Tibial artery (tissue), 4 donors: ENCODE data around the gene LAPTM4A.
"Not testable (repeated sequence)": the region's sequence is repeated elsewhere in the genome, so short reads cannot be mapped to it uniquely, and the experiment has no call there.

Experiments
- DNase-seq, 2 donors: peaks; one replicate each; pipeline ENCODE4 v3.0.0-alpha.2; 2019
- H3K27ac ChIP-seq, 2 donors: fragments of 200-600 bp; sonication (generic) in 1 of 2; 1 replicate in 1 of 2; 2 replicates in 1 of 2; pipeline ENCODE4 v1.5.1; 2018 to 2019; ENCODE audit warnings: mild to moderate bottlenecking in 1 of 2
- H3K27me3 ChIP-seq, 2 donors: fragments of 200-600 bp; sonication (generic) in 1 of 2; one replicate each; pipeline versions ENCODE4 v1.5.1 to v1.6.0; 2016 to 2019
- H3K36me3 ChIP-seq, 3 donors: fragments of 200-600 bp; sonication (generic) in 2 of 3; one replicate each; pipeline ENCODE4 v1.5.1; 2016 to 2019; ENCODE audit warnings: mild to moderate bottlenecking in 2 of 3
- H3K4me1 ChIP-seq, 4 donors: fragments of 200-600 bp; sonication (generic) in 2 of 4; 1 replicate in 3 of 4; 2 replicates in 1 of 4; pipeline ENCODE4 v1.5.1; 2016 to 2019
- H3K4me3 ChIP-seq, 2 donors: fragments of 200-600 bp; sonication (generic) in 1 of 2; 1 replicate in 1 of 2; 2 replicates in 1 of 2; pipeline ENCODE4 v1.5.1; 2018 to 2019; ENCODE audit warnings: mild to moderate bottlenecking in 2 of 2
- H3K9me3 ChIP-seq, 3 donors: fragments of 200-600 bp; sonication (generic) in 1 of 3; one replicate each; pipeline ENCODE4 v1.5.1; 2016 to 2019
- intact Hi-C: fragments of 100-400 bp; cut with DNase I; formaldehyde crosslinking; loops from one replicate; pipeline ENCODE4 v1.15.0; 2023; ENCODE audit warnings: low total_unique reads
- TF ChIP-seq, protein P1 (sequence below), 2 experiments: fragments of 200-600 bp in 1 of 2; fragments of 450-650 bp in 1 of 2; IDR thresholded peaks; one replicate each; pipeline ENCODE4 v1.5.1; 2017 to 2019; ENCODE audit warnings: antibody characterized with exemption in 2 of 2, mild to moderate bottlenecking in 1 of 2, moderate library complexity in 1 of 2

The LAPTM4A gene

DNA sequence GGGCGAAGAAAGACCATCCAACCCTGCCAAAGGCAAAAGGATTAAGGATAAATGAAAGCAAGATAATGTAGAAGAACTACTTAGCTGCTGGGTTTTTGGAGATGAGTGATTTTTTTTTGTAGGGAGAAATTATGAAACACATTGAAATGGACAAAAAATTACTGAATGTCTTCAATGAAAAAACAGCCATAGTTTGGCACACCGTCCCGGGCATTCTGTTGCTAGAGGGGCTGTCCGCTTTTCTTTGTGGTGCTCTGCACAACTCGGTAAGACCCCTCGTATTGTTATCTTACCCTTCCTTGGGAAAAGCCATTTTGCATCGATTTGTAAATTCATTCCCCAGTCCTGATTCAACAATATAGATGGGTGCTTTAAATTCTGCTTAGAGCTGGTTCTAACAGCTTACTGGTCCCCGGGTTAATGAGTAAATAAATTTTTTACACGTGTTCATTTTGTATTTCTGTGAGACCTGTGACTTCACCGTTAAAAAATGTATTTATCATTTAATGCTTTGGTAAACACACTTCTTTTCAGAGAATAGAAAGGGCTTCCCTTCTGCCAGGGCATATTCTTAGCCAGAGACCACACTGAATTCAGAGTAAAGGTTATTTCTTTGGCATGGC, 912 bp upstream of the LAPTM4A start:
- no peak for DNase-seq
- H3K36me3 ChIP-seq: no peaks in the 10 kb centered on the region
- no peaks in the 10 kb centered on the region for H3K9me3 ChIP-seq
- peaks cover 0 to 38% (median 26%) of the 10 kb centered on the region in 4 donors for H3K4me1 ChIP-seq
- TF ChIP-seq, protein P1, sequence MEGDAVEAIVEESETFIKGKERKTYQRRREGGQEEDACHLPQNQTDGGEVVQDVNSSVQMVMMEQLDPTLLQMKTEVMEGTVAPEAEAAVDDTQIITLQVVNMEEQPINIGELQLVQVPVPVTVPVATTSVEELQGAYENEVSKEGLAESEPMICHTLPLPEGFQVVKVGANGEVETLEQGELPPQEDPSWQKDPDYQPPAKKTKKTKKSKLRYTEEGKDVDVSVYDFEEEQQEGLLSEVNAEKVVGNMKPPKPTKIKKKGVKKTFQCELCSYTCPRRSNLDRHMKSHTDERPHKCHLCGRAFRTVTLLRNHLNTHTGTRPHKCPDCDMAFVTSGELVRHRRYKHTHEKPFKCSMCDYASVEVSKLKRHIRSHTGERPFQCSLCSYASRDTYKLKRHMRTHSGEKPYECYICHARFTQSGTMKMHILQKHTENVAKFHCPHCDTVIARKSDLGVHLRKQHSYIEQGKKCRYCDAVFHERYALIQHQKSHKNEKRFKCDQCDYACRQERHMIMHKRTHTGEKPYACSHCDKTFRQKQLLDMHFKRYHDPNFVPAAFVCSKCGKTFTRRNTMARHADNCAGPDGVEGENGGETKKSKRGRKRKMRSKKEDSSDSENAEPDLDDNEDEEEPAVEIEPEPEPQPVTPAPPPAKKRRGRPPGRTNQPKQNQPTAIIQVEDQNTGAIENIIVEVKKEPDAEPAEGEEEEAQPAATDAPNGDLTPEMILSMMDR (IDR thresholded peaks at IDR 0.05): no peak
- peak overlapping the region; percentile 96 to 98 for H3K27ac ChIP-seq
- peak overlapping the region; percentile 94 to 97 for H3K4me3 ChIP-seq
- no peaks in the 10 kb centered on the region for H3K27me3 ChIP-seq
- intact Hi-C loops: no loop called here

DNA sequence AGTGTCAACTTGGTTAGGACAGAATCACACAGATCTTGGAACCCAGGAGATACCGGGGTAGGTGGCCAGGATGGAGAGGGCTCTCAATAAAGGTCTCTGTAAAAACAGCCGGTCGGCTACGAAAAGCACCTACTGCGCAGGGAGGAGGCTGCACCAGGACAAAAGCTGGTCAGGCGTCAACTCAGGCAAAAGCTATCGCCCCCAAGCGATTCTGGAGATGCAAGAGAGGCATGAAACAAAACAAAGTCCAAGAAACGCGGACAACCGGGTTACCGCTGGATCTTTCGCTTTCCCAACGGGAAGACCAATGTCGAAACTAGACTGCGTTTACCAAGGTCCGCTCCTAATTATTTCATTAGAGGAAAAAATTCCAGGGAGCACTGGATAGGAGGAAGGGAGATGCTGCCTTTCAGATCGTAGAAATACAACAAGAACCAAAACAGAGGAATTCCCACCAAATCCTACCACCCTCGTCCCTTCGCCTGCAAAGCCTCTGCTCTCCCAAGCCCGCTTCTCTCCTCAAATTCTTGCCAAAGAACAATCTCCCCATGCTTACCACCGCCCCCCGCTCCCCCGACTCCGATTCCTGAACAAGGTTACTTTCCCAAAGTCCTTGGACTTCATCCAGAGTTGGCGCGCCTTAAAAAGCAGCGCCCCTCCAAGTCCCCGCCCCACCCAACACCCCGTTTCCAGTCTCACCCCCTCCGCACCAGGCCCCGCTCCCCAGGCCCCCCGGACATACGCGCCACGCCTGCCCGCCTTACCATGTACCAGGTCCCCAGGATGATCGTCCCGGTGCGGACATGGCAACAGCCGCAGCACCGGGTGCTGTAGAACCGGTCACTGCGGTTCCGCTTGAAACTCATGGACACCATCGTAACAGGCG, 539 bp downstream of the LAPTM4A start:
- intact Hi-C loops: no loop called here

DNA sequence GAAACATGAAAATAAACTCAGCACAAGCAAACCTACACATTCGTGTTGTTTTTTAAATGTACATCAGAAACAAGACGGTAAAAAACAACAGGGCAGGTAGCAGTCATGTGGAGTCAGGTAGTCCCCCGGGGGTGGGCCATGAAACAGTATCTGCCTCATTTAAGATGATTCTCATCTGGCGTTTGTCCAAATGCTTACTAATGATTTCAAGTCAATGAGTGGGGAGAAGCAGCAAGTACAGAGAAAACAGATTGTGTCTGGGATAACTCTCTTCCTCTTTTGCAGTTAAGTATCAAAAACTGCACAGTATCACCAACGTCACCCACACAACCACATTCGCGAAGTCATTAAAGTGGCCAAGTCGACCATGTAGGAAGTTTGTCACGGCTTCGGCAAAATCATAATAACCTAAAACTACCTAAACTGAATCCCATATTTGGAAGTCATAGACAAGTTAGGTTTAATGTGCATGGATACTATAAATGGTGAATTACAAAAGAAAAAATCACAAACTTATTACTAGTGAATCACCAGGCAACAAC, 1.3 kb downstream of the LAPTM4A start:
- intact Hi-C loops: no loop called here

More for the DNA sequence above, 539 bp downstream of the LAPTM4A start:
- TF ChIP-seq, protein P1 (IDR thresholded peaks at IDR 0.05): peak in 1 of 2 experiments; percentile 4
- Histone ChIP-seq H3K36me3 (no peaks in the 10 kb centered on the region), H3K27ac (peak overlapping the region; percentile 96 to 98), H3K4me1 (peaks cover 0 to 43% (median 27%) of the 10 kb centered on the region in 4 donors), H3K9me3 (no peaks in the 10 kb centered on the region), H3K4me3 (peak overlapping the region; percentile 94 to 97), H3K27me3 (no peaks in the 10 kb centered on the region)
- peak; percentile 48 to 77 for DNase-seq

DNA sequence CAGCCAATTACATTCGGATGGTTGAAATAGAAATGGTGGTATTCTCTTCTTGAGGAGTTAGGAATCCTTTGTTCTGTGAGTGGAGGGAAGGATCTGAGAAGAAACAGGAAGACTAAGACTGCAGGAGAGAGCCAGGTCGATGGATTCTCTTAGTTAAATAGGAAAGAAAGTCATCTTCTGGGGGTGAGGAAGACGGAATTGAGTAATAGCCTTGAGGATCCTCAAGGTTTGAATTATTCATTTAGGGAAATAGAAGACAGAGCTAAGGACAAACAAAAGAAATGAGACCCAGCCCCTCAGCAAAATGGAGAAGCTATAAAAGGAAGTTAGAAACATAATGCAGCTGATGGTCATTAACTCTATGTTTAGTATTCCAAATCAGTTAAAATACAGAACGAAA, 1.8 kb downstream of the LAPTM4A start:
- DNase-seq: no peak
- peaks cover 0 to 53% (median 36%) of the 10 kb centered on the region in 4 donors for H3K4me1 ChIP-seq
- no peaks in the 10 kb centered on the region for H3K9me3 ChIP-seq
- peak overlapping the region; percentile 96 to 98 for H3K27ac ChIP-seq
- intact Hi-C loops: no loop called here
- TF ChIP-seq, protein P1 (IDR thresholded peaks at IDR 0.05): no peak
- no peaks in the 10 kb centered on the region for H3K36me3 ChIP-seq
- H3K27me3 ChIP-seq: no peaks in the 10 kb centered on the region
- H3K4me3 ChIP-seq: peak overlapping the region; percentile 94 to 97

More for the DNA sequence above, 1.3 kb downstream of the LAPTM4A start:
- Histone ChIP-seq H3K4me3 (peak overlapping the region; percentile 94 to 97), H3K9me3 (no peaks in the 10 kb centered on the region), H3K27ac (peak overlapping the region; percentile 96 to 98), H3K36me3 (no peaks in the 10 kb centered on the region), H3K4me1 (peaks cover 0 to 49% (median 34%) of the 10 kb centered on the region in 4 donors), H3K27me3 (no peaks in the 10 kb centered on the region)
- no peak for DNase-seq
- TF ChIP-seq, protein P1 (IDR thresholded peaks at IDR 0.05): no peak

DNA sequence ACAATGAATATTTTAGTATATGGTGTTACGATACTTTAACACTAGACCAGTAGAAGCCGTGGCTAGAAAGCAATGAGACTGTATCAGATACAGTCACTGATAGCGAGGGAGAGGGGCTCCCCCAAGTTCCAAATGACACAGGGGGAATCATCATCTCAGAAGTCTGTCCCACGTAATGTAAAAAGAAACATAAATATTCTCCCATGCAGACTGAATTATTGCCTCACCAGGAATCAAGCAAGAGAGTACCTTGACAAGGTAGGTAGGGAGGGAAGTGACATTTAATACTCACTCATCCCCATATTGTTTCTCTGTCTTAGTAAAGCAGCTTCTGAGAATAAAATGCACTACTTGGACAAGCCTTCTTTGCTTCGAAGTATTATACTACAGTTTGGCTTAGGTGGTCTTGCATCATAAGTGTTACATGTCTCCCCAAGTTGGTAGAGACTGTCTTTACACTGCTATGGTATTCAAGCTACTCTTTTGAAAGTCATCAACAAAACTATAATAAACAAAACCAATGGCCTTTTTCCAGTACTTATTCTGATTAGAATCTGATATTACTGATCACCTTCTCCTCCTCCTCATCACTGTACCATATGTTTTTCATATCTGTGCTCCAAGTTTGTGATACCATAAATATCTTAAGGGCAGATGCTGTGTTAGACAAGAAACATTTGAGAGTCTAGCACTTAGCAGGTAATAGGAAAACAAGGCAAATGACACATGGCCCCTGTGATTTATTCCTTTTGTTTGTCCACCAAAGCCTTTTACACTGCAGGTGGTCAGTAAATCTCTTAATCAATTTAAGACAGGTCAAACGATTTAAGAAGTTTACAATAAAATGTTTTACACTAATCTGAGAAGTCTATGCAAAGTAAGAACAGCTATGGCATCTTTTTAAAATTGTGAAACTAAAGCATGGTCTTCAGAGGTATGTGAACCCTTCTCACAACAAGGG, 2.7 kb downstream of the LAPTM4A start:
- Histone ChIP-seq H3K36me3 (no peaks in the 10 kb centered on the region), H3K9me3 (no peaks in the 10 kb centered on the region), H3K27me3 (no peaks in the 10 kb centered on the region), H3K4me3 (peak overlapping the region; percentile 94 to 97), H3K4me1 (peaks cover 0 to 62% (median 41%) of the 10 kb centered on the region in 4 donors), H3K27ac (peak overlapping the region; percentile 96 to 98)
- intact Hi-C loops: no loop called here
- no peak for DNase-seq
- TF ChIP-seq, protein P1 (IDR thresholded peaks at IDR 0.05): no peak

DNA sequence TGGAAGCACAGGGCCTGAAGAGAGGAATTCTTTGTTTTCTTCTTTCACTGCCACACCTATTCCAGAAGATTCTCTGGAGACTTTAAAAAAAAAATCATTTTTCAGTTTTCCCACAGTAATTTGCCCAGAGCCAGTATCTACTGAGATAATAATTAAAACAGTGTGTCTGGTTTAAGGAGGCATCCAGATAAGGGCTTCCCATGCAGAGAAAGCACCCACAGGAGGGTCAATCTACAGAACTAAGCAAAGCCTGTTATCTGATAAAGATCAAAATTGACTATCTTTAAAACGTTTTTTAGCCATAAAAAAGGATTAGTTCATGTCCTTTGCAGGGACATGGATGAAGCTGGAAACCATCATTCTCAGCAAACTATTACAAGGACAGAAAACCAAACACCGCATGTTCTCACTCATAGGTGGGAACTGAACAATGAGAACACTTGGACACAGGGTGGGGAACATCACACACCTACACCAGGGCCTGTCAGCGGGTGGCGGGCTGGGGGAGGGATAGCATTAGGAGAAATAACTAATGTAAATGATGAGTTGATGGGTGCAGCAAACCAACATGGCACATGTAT, 5.6 kb downstream of the LAPTM4A start:
- H3K27ac ChIP-seq, intact Hi-C loops: not testable (repeated sequence)
- H3K4me1 ChIP-seq: peaks cover 0 to 76% (median 42%) of the 10 kb centered on the region in 4 donors

More for the DNA sequence above, 5.6 kb downstream of the LAPTM4A start:
- not testable (repeated sequence) for H3K36me3 ChIP-seq, H3K27me3 ChIP-seq, H3K4me3 ChIP-seq, H3K9me3 ChIP-seq, DNase-seq
